GM21423 (cell line): Measurements from ENCODE around the gene PLCD1.
A peak's percentile ranks its signal among the peaks of the same experiment; 100 is the strongest.

ENCODE experiments used
- ATAC-seq: cut with Tn5 transposase; IDR thresholded peaks from one replicate; pipeline ENCODE4 v1.9.1; 2021; ENCODE audit warnings: mild to moderate bottlenecking, moderate library complexity; ENCODE audit not compliant: unreplicated experiment

PLCD1 gene

DNA sequence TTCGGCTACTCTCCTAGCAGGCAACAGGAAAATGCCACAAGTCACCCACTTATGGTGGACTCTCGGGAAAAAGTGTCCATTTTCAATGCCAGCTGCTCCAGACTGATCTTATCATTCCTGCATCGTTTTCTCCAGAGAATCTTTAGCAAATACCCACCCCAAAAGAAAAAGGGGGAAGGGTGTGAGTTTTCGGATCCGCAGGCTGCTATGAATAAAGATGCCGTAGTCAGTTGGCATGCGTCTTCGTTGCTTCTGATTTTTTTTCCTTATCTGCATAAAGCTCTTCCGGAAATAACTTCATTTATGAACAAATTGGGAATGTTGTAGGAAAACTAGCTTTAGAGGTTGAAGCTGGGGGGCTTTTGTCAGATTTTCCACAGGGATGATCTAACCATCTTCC, 61.2 kb downstream of the PLCD1 start:
- no peak for ATAC-seq

DNA sequence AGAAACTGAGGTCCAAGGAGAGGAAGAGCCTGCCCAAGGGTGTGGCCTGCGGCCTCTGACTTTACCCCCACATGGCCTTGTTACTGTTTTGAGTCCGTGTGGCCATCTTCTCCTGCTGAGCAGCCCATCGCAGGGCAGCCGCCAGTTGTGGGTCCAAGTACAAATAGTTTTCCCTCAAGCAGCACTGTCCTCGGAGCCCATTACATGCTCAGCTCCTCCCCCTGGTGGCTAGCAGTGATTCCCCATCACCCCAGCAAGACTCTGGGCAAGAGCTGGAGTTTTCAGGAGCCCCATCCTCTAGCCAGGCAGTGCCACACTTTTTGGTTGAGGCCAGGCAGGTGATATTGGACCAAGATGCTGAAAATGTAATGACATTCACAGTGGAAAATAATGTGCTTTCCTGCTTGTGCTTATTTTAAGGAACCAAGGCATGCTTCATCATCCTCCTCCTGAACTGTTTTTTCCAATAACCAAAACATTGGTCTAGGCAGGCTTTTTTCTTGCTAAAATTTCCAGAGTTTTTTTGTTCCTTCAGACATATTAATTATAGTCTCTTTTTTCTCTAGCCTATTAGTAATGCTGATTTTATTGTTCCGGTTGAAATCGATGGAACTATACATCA, 62.1 kb downstream of the PLCD1 start:
- ATAC-seq = peak; percentile 68

DNA sequence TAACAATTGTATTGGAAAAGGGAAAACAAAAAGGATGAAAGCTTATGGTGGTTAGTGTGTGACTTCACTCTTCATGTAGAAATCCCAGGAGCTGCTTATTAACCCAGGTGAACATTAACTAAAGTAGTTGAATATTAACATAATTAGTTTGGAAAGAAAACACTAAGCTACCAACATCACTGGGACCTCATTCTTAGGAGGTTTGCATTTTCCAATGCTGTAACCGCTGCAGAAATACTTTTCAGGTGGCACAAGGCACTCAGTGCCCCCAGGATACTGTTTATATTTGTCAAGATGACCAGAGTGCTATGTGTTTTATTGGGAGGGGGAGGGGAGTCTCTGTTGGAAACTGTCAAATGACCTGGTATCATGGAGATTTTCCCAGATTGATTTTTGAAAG, 64.7 kb downstream of the PLCD1 start:
- ATAC-seq = no peak

DNA sequence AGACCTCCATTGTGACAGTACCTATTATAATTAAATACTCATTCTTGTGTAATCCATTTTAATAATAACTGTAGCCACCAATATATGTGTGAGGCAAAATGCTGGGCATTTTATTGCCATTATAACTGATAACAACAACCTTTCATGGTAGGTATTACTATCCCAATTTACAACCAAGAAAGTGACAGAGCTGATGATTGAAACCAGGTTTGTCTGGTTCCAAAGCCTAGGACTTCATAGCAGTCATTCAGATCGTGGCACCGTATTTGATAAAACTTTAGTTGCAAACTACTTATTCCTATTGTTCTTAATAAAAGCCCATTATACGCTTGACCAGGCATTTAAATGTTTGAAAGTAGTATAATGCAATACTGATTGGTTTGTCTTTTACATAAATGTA, 65.3 kb downstream of the PLCD1 start:
- no peak for ATAC-seq

DNA sequence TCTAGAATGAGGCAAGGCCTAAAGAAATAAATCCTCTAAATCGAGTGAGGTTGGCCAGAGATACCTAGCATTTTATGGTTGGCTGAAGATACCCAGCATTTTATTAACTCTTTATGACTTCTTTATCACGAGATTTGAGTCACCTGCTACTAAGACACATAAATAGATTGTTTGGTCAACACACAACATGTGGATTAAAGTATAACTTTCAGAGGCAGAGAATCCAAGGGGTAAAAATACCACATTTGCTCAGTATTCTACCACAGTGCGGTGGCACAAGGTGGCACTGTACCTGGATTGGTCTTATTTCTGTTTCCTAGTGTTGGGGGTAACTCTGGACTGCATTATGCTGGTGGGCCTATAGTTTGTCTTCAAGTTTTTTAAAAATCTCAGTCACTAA, 65.8 kb downstream of the PLCD1 start:
- ATAC-seq = no peak

DNA sequence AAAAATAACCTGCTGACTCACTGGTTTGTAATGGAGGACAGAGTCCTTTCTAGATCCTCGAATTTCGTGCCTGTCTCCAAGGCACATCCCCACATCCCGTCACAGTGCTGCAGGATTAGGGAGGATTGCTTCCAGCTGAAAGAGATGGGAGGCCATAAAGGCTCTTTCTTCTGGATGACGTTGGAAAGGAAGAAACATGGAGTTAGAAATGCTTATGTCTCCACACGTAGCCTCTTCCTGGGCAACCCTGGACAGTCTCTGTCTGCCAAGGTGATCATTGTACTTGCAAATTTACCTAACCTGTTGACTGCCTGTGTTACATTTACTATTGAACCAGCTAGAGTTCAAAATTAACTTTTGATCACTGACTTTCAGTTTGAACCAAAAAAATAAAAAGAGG, 66.4 kb downstream of the PLCD1 start:
- ATAC-seq = no peak

DNA sequence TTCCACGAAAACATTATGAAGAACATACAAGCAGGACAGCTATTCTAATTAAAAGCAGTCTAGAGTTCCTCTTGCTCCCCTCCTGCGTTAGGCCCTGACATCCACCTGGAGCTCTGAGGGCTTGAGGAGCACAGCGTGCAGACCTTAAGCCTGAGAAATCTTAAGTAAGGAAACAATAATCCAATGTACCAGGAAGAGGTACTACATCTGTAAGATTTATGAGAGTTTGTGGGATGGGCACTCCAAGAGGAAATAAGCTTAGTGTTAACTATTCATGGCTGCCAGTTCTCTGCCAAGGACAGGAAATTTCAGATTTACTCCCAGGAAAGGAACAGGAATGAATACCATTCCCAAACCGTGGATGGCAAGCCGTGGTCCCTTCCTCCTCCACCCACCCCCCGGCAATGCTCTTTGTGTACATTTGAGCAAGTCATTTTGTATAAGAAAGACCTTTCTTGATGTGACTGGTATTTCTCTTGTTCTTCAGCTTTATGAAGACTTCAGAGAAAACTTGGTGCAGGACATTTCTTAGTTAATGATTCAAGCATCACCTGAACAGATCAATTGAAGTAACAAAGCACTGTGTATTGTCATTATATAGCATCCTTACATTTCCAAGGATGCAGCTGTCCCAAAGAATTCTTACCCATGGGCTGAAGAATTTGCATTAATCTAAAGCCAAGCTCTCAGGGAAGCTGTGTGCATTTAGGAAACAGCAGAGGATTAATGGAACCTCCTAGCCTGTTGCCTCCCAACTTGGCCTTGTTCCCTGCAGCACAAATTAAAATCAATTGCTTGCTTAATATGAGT, 67.6 kb downstream of the PLCD1 start:
- ATAC-seq = no peak

DNA sequence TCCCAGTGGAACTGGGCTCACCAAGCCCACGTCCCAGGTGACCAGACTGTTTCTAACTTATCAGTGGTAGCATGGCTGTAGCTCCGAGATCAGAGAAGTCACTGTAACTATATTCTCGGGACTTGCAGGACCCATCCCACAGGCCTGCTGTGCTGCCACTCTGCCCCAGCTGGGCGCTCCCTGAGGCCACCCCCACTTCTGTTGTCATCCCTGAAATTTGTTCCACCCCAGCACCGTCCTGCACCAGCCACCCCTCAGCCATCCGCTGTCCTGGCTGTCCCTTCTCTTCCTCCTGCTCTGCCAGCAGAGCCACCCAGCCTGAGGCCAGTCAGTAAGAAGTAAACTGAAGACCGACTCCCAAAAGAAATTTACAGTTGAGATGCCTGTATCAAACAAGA, 71.9 kb downstream of the PLCD1 start:
- no peak for ATAC-seq
